ENCODE results near the gene AKT1S1.

DNA sequence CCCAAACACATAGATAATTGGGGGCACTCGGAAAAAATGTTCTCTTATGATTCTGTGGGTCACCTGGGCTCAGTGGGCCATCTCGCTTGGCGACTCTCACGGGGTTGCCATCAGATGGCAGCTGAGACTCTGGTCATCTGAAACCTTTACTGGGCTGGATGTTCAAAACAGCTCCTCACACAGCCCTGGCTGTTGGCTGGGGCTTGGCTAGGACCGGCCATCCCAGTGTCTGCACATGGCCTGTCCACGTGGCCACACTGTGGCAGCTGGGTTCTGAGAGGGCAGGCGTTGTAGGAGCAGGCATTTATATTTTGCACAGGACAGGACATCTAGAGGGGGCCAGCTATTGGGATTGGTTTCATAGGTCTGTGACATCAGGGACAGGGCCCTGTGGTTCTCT is 43.6 kb downstream of the AKT1S1 start:
- TF ChIP-seq EP300 (IDR thresholded peaks at IDR 0.05) (no peak), POLR2A (IDR thresholded peaks at IDR 0.05; ENCODE audit: low read depth) (no peak), POLR2AphosphoS5 (IDR thresholded peaks at IDR 0.05) (no peak)
- TF ChIP-seq, protein P1, sequence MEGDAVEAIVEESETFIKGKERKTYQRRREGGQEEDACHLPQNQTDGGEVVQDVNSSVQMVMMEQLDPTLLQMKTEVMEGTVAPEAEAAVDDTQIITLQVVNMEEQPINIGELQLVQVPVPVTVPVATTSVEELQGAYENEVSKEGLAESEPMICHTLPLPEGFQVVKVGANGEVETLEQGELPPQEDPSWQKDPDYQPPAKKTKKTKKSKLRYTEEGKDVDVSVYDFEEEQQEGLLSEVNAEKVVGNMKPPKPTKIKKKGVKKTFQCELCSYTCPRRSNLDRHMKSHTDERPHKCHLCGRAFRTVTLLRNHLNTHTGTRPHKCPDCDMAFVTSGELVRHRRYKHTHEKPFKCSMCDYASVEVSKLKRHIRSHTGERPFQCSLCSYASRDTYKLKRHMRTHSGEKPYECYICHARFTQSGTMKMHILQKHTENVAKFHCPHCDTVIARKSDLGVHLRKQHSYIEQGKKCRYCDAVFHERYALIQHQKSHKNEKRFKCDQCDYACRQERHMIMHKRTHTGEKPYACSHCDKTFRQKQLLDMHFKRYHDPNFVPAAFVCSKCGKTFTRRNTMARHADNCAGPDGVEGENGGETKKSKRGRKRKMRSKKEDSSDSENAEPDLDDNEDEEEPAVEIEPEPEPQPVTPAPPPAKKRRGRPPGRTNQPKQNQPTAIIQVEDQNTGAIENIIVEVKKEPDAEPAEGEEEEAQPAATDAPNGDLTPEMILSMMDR (IDR thresholded peaks at IDR 0.05) = no peak

Measured in esophagus muscularis mucosa (tissue), 4 donors.